HepG2 (cell line): ENCODE measurements around the gene F12. TPM values are rescaled to one million over a fixed set of nuclear protein-coding genes. Genes with fewer than 3 reads are reported as not detected.

ENCODE experiments used
- ATAC-seq: fragments of 200-7000 bp; cut with Tn5 transposase; 3 replicates; pipeline ENCODE4 v1.9.1; 2020; ENCODE audit warnings: mild to moderate bottlenecking, moderate library complexity
- BruUV-seq: library from RNA; stranded (reverse); fragments of 400-500 nt; replicated peaks from 2 replicates; lab custom pipeline; 2021; lab: Mats Ljungman, UMichigan
- CTCF ChIA-PET: fragments of 300-600 bp; formaldehyde crosslinking; extraction: SDS; loops from one replicate; lab custom pipeline; 2021; ENCODE audit warnings: low total read pairs, inconsistent platforms, low intra/inter-chr PET ratio; lab: Yijun Ruan, JAX
- POLR2A ChIA-PET: fragments of 350-600 bp; sonication (Branson Sonifier 250); formaldehyde crosslinking; loops from one replicate; lab custom pipeline; 2020; ENCODE audit warnings: antibody characterized with exemption, inconsistent platforms; lab: Yijun Ruan, JAX
- DNase-seq: peaks from one replicate; pipeline ENCODE4 v3.0.0-alpha.2; 2015; ENCODE audit warnings: low spot score
- FAIRE-seq: peaks from 3 replicates; lab custom pipeline; 2011; peaks lifted over from hg19 to GRCh38; lab: Jason Lieb, UNC
- H2AFZ ChIP-seq: one replicate; pipeline ENCODE4 v1.6.1; 2011; ENCODE audit warnings: low read length, inconsistent platforms
- H3K27ac ChIP-seq: fragments of 300-600 bp; 3 replicates; pipeline ENCODE4 v1.8.0; 2011; ENCODE audit warnings: mixed run types, mild to moderate bottlenecking, mixed read lengths, low read length, inconsistent platforms; ENCODE audit not compliant: insufficient read depth; ENCODE audit errors: extremely low read length
- H3K27me3 ChIP-seq, 2 experiments: fragments of 200-600 bp in 1 of 2; 2 replicates in 1 of 2; 3 replicates in 1 of 2; pipeline versions ENCODE4 v1.6.0 to v1.8.0; 2011; ENCODE audit warnings: low read length in 2 of 2, mild to moderate bottlenecking in 2 of 2, moderate library complexity in 2 of 2, inconsistent platforms in 1 of 2; ENCODE audit not compliant: insufficient read depth in 2 of 2, control insufficient read depth in 1 of 2
- H3K36me3 ChIP-seq, 2 experiments: fragments of 200-600 bp in 1 of 2; replicated peaks in 1 of 2; 2 replicates in 1 of 2; 3 replicates in 1 of 2; pipeline versions ENCODE4 v1.5.1 to v1.8.0; 2011; ENCODE audit warnings: low read length in 2 of 2, inconsistent platforms in 1 of 2; ENCODE audit not compliant: insufficient read depth in 2 of 2, control insufficient read depth in 1 of 2
- H3K4me1 ChIP-seq: 2 replicates; pipeline ENCODE4 v1.5.1; 2012; ENCODE audit warnings: low read length, inconsistent platforms; ENCODE audit not compliant: insufficient read depth
- H3K4me2 ChIP-seq: 2 replicates; pipeline ENCODE4 v1.6.0; 2011; ENCODE audit warnings: low read depth, low read length, inconsistent platforms
- H3K4me3 ChIP-seq, 3 experiments: fragments of 200-600 bp in 1 of 3; sonication (generic), shearing (Covaris generic) in 1 of 3; replicated peaks in 1 of 3; 2 replicates each; pipeline ENCODE4 v1.5.1; 2011 to 2016; ENCODE audit warnings: low read length in 3 of 3, inconsistent platforms in 2 of 3, low read depth in 2 of 3, mild to moderate bottlenecking in 2 of 3, control low read depth in 1 of 3, mixed read lengths in 1 of 3; ENCODE audit not compliant: insufficient read depth in 1 of 3
- H3K79me2 ChIP-seq: one replicate; pipeline ENCODE4 v1.6.1; 2011; ENCODE audit warnings: low read length, inconsistent platforms; ENCODE audit not compliant: insufficient read depth
- H3K9ac ChIP-seq: 2 replicates; pipeline ENCODE4 v1.6.0; 2011; ENCODE audit warnings: mild to moderate bottlenecking, low read depth, low read length, inconsistent platforms; ENCODE audit not compliant: insufficient read depth
- H3K9me3 ChIP-seq: 2 replicates; pipeline ENCODE4 v1.5.1; 2012; ENCODE audit warnings: mild to moderate bottlenecking, low read length
- H4K20me1 ChIP-seq: 2 replicates; pipeline ENCODE4 v1.6.0; 2011; ENCODE audit warnings: inconsistent platforms, mild to moderate bottlenecking, low read length, moderate library complexity; ENCODE audit not compliant: insufficient read depth
- CEBPB ChIP-seq: IDR thresholded peaks from 2 replicates; pipeline ENCODE4 v1.6.1; 2011; ENCODE audit warnings: low read depth, low read length, improper control_type of control experiment, borderline replicate concordance
- ELF3 ChIP-seq: IDR thresholded peaks from 2 replicates; pipeline ENCODE4 v1.6.1; 2016; ENCODE audit warnings: missing genetic modification reagents, missing compliant biosample characterization
- EP300 ChIP-seq, 3 experiments: sonication (generic) in 1 of 3; formaldehyde crosslinking in 1 of 3; IDR thresholded peaks; 2 replicates each; pipeline versions ENCODE4 v1.5.1 to v1.6.1; 2011 to 2020; ENCODE audit warnings: low read depth in 2 of 3, low read length in 2 of 3, borderline replicate concordance in 1 of 3, improper control_type of control experiment in 1 of 3, mild to moderate bottlenecking in 1 of 3, missing genetic modification reagents in 1 of 3, moderate library complexity in 1 of 3
- IRF2 ChIP-seq: IDR thresholded peaks from 2 replicates; pipeline ENCODE4 v1.6.1; 2018; ENCODE audit warnings: missing genetic modification reagents, missing compliant biosample characterization
- ISX ChIP-seq: sonication (generic); formaldehyde crosslinking; conservative IDR thresholded peaks from 2 replicates; pipeline ENCODE4 v1.5.0; 2020; ENCODE audit warnings: missing genetic modification reagents
- MEIS2 ChIP-seq: sonication (generic); formaldehyde crosslinking; IDR thresholded peaks from 2 replicates; pipeline ENCODE4 v1.9.0; 2021; ENCODE audit warnings: mild to moderate bottlenecking, missing genetic modification reagents
- PHF21A ChIP-seq: sonication (generic); formaldehyde crosslinking; IDR thresholded peaks from 2 replicates; pipeline ENCODE4 v1.5.0; 2020; ENCODE audit warnings: mild to moderate bottlenecking, missing genetic modification reagents
- SAP130 ChIP-seq: IDR thresholded peaks from 2 replicates; pipeline ENCODE4 v1.6.1; 2016; ENCODE audit warnings: low read depth
- ZBTB7B ChIP-seq: sonication (generic); formaldehyde crosslinking; IDR thresholded peaks from 2 replicates; pipeline ENCODE4 v1.4.0; 2020; ENCODE audit warnings: missing genetic modification reagents
- ZNF24 ChIP-seq: fragments of 450-650 bp; IDR thresholded peaks from 2 replicates; pipeline ENCODE4 v1.6.1; 2017; ENCODE audit warnings: antibody characterized with exemption, mild to moderate bottlenecking
- WGBS: methylation state at CpG from one replicate; pipeline ENCODE4 v1.1.6; 2017; ENCODE audit warnings: low lambda C conversion rate; 5-methylcytosine and 5-hydroxymethylcytosine counted together
- in situ Hi-C: cut with HindIII; loops from 2 replicates; pipeline ENCODE4 v1.10.0; 2017; ENCODE audit warnings: low pct_unique_long_range_greater_than_20kb; ENCODE audit not compliant: extremely low pct_ligation_motif_present
- intact Hi-C: fragments of 100-400 bp; cut with micrococcal nuclease; formaldehyde crosslinking; loops from one replicate; pipeline ENCODE4 v1.10.0; 2022; ENCODE audit not compliant: unreplicated experiment
- polyA plus RNA-seq, 8 experiments: library from polyadenylated mRNA; depleted of rRNA in 3 of 8; stranded (reverse) in 7 of 8; unstranded in 1 of 8; fragments of >200 nt; fragmentation: Illumina TruSeq in 4 of 8; extraction: Trizol in 4 of 8; gene quantifications; 2 replicates each; pipeline versions ENCODE4 v1.2.1 to v1.2.3, GENCODE V29; 2011 to 2016; ENCODE audit warnings: low read depth in 4 of 8, missing spikeins in 1 of 8, mixed read lengths in 1 of 8; ENCODE audit not compliant: insufficient read depth in 1 of 8
- total RNA-seq, 5 experiments: library from RNA; depleted of rRNA; stranded (reverse); fragments of >200 nt; fragmentation: Illumina TruSeq; extraction: Trizol; gene quantifications; 2 replicates each; pipeline ENCODE4 v1.2.3, GENCODE V29; 2016; ENCODE audit warnings: low read depth in 1 of 5
- TF ChIP-seq, protein P1 (sequence below): sonication (generic); formaldehyde crosslinking; IDR thresholded peaks from 2 replicates; pipeline ENCODE4 v1.4.0; 2020; ENCODE audit warnings: mild to moderate bottlenecking, low read depth, missing genetic modification reagents
- TF ChIP-seq, protein P2 (sequence below): sonication (generic); formaldehyde crosslinking; IDR thresholded peaks from 2 replicates; pipeline ENCODE4 v1.5.0; 2020; ENCODE audit warnings: missing genetic modification reagents
- TF ChIP-seq, protein P3 (sequence below): sonication (generic); formaldehyde crosslinking; IDR thresholded peaks from 2 replicates; pipeline ENCODE4 v1.4.0; 2020; ENCODE audit warnings: missing genetic modification reagents
- TF ChIP-seq, protein P4 (sequence below): IDR thresholded peaks from 2 replicates; pipeline ENCODE4 v1.6.1; 2016; ENCODE audit warnings: missing compliant biosample characterization, missing genetic modification reagents, borderline replicate concordance

F12 gene
- total and polyA plus RNA-seq, 2 of the 13 experiments (the other 11 are each of a cell fraction or from before 2014, with no cell fraction given) = 2.5 to 3.0 TPM

DNA sequence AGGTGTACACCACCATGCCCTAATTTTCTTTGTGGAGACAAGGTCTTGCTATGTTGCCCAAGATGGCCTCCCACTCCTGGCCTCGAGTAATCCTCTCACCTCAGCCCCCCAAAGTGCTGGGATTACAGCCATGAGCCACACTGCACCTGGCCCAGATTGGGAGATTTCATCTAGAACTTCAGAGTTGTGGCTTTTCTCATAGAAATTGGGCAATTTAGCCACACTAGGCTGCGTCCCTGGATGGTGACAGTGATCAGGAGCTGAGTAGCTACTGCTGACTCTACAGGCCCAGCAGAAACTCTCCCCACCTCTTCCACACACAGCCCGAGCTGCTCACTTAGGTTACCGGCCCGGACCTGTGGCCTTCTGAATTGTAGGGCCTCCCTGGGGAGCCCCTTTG lies 16.6 kb downstream of the F12 start (continued):
- TF ChIP-seq, protein P1, sequence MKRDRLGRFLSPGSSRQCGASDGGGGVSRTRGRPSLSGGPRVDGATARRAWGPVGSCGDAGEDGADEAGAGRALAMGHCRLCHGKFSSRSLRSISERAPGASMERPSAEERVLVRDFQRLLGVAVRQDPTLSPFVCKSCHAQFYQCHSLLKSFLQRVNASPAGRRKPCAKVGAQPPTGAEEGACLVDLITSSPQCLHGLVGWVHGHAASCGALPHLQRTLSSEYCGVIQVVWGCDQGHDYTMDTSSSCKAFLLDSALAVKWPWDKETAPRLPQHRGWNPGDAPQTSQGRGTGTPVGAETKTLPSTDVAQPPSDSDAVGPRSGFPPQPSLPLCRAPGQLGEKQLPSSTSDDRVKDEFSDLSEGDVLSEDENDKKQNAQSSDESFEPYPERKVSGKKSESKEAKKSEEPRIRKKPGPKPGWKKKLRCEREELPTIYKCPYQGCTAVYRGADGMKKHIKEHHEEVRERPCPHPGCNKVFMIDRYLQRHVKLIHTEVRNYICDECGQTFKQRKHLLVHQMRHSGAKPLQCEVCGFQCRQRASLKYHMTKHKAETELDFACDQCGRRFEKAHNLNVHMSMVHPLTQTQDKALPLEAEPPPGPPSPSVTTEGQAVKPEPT (CRISPR knock-in tag) = no peak

DNA sequence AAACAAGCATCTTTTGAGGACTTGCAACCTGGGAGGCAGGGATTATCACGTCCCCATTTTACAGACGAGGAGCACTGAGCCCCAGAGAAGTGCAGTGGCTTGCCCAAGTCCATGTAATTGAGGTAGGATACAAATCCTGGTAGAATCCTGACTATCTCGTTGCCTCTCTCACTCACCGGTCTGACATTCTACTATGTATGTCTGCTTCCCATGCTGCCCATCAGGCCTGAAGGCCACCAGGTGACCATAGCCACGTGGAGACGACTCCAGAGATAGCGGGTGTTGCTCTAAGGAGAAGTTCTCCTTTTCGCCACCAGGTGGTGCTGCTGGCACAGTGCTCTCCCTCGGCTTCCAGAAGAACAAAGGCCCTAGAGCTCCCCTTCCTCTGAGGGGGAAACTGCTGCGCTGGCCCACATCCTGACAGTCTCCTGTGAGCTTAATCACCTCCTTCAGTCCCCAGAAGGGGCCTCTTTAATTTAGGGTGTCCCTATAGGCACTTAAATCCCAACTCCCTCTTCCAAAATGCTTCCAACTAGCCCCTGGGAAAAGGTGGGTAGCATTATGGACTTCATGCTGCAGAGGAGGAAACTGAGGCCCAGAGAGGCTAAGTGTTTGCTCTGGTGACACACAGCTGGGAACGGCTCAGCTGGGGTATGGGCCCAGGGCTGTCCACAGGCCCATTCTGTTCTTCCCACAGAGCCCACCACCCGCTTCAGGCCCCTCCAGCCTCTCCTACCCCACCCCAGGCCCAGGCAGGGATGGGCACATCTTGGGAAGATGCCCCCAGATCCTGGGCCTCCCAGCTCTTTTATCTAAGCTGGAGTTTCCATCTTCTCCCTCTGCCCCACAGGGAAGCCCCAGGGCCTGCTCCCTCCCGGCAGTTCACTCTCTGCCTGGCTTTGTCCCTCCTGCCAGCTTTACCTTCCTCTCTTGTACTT lies 18.7 kb downstream of the F12 start:
- WGBS = 18% methylated on average over 11 of the region's 13 CpGs
- FAIRE-seq (peak; percentile 97), ATAC-seq (peak; percentile 79), DNase-seq (peak; percentile 79)
- in situ Hi-C loops (no loop called here), intact Hi-C loops (loop anchor here (1.0 to 2.0 kb wide), 3 partner anchors 64 to 110 kb away; no protein-coding TSS in a partner anchor)
- Histone ChIP-seq H3K27ac (no peak overlapping the region), H3K27me3 (peaks cover 4 to 47% of the 10 kb centered on the region in 2 experiments; a peak in 4 of 5 replicates), H3K9me3 (no peaks in the 10 kb centered on the region), H3K4me1 (peaks cover 38% of the 10 kb centered on the region), H3K4me2 (0 out of 2 replicates have a peak overlapping the region, but pooled peaks have one; percentile 8), H3K36me3 (no peaks in the 10 kb centered on the region), H2AFZ (peak overlapping the region; percentile 16), H3K79me2 (no peaks in the 10 kb centered on the region), H4K20me1 (no peaks in the 10 kb centered on the region), H3K4me3 (no peak overlapping the region; a peak in 1 of 6 replicates), H3K9ac (no peak overlapping the region)
- ChIA-PET POLR2A (interaction anchor here (1.0 to 7.3 kb wide), 7 partner anchors 12 to 107 kb away, joined by 3 to 79 read pairs (median 12); partner anchors contain the start of genes GRK6 and PDLIM7), CTCF (interaction anchor here (0.9 to 3.7 kb wide), 5 partner anchors 20 to 110 kb away, joined by 3 to 54 read pairs (median 10); no protein-coding TSS in a partner anchor)
- BruUV-seq = no TSS peak
- TF ChIP-seq ELF3 (CRISPR knock-in tag) (peak; percentile 55; the same call in 1 of the 2 replicates), ZBTB7B (CRISPR knock-in tag) (peak; percentile 53; the same call in 1 of the 2 replicates), ZNF24 (no peak), MEIS2 (CRISPR knock-in tag) (no peak), ISX (CRISPR knock-in tag) (no peak), CEBPB (no peak), IRF2 (CRISPR knock-in tag) (0 out of 2 replicates have a peak, but pooled peaks have one; percentile 59), PHF21A (CRISPR knock-in tag) (0 out of 2 replicates have a peak, but pooled peaks have one; percentile 47), SAP130 (CRISPR knock-in tag) (peak; percentile 74), EP300 (IDR thresholded peaks at IDR 0.05; ENCODE audit: low read depth in 2 of 2, low read length in 2 of 2) (no peak), EP300 (CRISPR knock-in tag; IDR thresholded peaks at IDR 0.05; ENCODE audit: borderline replicate concordance) (0 out of 2 replicates have a peak, but pooled peaks have one; percentile 6)
- TF ChIP-seq, protein P2, sequence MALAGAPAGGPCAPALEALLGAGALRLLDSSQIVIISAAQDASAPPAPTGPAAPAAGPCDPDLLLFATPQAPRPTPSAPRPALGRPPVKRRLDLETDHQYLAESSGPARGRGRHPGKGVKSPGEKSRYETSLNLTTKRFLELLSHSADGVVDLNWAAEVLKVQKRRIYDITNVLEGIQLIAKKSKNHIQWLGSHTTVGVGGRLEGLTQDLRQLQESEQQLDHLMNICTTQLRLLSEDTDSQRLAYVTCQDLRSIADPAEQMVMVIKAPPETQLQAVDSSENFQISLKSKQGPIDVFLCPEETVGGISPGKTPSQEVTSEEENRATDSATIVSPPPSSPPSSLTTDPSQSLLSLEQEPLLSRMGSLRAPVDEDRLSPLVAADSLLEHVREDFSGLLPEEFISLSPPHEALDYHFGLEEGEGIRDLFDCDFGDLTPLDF = no peak
- TF ChIP-seq, protein P3, sequence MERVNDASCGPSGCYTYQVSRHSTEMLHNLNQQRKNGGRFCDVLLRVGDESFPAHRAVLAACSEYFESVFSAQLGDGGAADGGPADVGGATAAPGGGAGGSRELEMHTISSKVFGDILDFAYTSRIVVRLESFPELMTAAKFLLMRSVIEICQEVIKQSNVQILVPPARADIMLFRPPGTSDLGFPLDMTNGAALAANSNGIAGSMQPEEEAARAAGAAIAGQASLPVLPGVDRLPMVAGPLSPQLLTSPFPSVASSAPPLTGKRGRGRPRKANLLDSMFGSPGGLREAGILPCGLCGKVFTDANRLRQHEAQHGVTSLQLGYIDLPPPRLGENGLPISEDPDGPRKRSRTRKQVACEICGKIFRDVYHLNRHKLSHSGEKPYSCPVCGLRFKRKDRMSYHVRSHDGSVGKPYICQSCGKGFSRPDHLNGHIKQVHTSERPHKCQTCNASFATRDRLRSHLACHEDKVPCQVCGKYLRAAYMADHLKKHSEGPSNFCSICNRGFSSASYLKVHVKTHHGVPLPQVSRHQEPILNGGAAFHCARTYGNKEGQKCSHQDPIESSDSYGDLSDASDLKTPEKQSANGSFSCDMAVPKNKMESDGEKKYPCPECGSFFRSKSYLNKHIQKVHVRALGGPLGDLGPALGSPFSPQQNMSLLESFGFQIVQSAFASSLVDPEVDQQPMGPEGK (CRISPR knock-in tag) = peak; percentile 30; the same call in 1 of the 2 replicates
- TF ChIP-seq, protein P4, sequence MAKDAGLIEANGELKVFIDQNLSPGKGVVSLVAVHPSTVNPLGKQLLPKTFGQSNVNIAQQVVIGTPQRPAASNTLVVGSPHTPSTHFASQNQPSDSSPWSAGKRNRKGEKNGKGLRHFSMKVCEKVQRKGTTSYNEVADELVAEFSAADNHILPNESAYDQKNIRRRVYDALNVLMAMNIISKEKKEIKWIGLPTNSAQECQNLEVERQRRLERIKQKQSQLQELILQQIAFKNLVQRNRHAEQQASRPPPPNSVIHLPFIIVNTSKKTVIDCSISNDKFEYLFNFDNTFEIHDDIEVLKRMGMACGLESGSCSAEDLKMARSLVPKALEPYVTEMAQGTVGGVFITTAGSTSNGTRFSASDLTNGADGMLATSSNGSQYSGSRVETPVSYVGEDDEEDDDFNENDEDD (CRISPR knock-in tag) = peak; percentile 61; the same call in 1 of the 2 replicates
